ENCODE data around the gene NFIC.

NFIC gene

DNA sequence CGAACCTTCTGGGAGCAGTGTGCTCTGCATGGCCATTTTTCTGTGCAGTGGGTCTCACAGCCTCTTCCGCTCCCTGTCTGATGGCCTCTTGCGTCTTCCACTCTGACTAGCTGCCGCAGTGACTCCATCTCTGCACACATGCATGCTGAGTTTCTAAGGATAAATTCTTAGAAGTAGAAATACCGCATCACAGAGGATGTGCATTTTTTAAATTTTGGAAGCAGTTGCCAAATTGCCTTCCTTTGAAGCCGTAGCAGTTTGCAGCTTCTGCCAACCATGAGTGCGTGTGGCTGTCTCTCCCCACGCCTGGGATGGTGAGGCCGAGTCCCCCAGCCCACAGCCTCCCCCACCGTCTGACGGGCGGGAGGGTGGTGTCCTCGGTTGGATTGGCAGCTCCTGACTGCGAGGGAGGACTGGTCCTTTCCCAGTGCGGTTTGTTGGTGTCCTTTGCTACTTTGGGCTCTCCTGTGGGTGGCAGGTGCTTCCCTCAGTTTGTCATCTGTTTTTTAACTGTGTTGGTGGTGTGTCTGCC is 149.6 kb downstream of the NFIC start:
- TF ChIP-seq, protein P1, sequence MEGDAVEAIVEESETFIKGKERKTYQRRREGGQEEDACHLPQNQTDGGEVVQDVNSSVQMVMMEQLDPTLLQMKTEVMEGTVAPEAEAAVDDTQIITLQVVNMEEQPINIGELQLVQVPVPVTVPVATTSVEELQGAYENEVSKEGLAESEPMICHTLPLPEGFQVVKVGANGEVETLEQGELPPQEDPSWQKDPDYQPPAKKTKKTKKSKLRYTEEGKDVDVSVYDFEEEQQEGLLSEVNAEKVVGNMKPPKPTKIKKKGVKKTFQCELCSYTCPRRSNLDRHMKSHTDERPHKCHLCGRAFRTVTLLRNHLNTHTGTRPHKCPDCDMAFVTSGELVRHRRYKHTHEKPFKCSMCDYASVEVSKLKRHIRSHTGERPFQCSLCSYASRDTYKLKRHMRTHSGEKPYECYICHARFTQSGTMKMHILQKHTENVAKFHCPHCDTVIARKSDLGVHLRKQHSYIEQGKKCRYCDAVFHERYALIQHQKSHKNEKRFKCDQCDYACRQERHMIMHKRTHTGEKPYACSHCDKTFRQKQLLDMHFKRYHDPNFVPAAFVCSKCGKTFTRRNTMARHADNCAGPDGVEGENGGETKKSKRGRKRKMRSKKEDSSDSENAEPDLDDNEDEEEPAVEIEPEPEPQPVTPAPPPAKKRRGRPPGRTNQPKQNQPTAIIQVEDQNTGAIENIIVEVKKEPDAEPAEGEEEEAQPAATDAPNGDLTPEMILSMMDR (IDR thresholded peaks at IDR 0.05; ENCODE audit: low read depth, low read length): no peak
- H3K27ac ChIP-seq: no peak overlapping the region
- H3K27me3 ChIP-seq (ENCODE audit: insufficient read depth, low read depth, severe bottlenecking): no peaks in the 10 kb centered on the region
- H3K4me3 ChIP-seq (ENCODE audit: low read depth, low read length): no peak overlapping the region
- H3K36me3 ChIP-seq: peaks cover 23% of the 10 kb centered on the region
- no peaks in the 10 kb centered on the region for H3K9me3 ChIP-seq (ENCODE audit: severe bottlenecking)
- no peak for DNase-seq

DNA sequence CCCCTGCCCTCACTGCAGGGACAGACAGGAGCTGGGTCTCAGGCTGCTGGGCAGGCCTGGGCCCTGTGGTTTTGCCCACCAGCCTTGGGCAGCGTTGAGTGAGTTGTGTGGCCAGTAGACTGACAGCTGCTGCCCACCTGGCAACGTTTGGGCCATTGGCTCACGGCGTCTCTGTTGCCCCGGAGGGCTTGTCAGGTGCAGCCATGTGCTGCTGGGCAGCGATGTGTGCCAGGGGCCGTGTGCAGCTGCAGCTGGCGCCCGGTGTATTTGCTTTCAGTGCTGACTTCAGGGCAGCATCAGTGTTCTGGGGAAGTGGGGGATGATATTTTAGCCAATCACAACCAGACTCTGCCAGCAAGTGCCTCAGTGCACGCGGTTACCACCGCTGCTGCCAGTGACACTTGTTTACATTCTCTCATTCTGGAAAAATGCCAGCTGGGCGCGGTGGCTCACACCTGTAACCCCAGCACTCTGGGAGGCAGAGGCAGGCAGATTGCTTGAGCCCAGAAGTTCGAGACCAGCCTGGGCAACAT is 150.4 kb downstream of the NFIC start:
- no peak overlapping the region for H3K27ac ChIP-seq
- H3K27me3 ChIP-seq (ENCODE audit: insufficient read depth, low read depth, severe bottlenecking): no peaks in the 10 kb centered on the region
- no peak overlapping the region for H3K4me3 ChIP-seq (ENCODE audit: low read depth, low read length)
- TF ChIP-seq, protein P1 (IDR thresholded peaks at IDR 0.05; ENCODE audit: low read depth, low read length): no peak
- peaks cover 19% of the 10 kb centered on the region for H3K36me3 ChIP-seq
- H3K9me3 ChIP-seq (ENCODE audit: severe bottlenecking): no peaks in the 10 kb centered on the region
- DNase-seq: no peak

DNA sequence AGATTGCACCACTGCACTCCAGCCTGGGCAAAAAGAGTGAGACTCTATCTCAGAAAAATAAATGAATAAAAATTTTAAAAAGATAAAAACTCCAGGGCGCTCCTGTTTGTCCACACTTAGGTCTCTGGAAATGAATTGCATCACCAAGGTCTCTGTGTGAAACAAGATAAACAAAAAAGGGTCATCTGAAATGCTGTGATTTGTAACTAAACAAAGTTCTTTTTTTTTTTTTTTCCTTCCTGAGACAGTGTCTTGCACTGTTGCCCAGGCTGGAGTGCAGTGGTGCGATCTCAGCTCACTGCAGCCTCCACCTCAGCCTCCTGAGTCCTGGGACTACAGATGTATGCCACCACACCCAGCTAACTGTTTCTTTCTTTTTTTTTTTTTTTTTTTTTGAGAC is 151.3 kb downstream of the NFIC start:
- no peak overlapping the region for H3K27ac ChIP-seq
- TF ChIP-seq, protein P1 (IDR thresholded peaks at IDR 0.05; ENCODE audit: low read depth, low read length): no peak
- H3K27me3 ChIP-seq (ENCODE audit: insufficient read depth, low read depth, severe bottlenecking): no peaks in the 10 kb centered on the region
- peaks cover 15% of the 10 kb centered on the region for H3K36me3 ChIP-seq
- no peak for DNase-seq
- H3K9me3 ChIP-seq (ENCODE audit: severe bottlenecking): no peaks in the 10 kb centered on the region
- H3K4me3 ChIP-seq (ENCODE audit: low read depth, low read length): no peak overlapping the region

DNA sequence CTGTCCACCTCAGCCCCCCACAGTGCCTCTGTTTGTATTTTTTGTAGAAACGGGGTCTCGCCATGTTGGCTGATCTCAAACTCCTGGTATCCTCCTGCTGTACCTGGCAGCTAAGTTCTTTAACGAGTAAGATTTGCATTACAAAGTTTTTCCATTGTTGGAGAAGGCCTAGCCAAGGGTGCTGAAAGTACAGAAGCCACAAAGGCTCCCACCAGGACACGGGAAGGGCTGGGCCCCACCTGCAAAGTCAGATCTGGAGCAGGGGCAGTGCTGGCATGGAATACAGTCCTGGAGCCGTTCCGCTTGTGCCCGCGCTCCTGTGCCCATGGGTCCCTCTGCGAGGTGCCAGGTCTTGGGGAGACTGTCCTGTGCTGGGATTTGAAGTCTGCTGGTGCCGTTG is 151.9 kb downstream of the NFIC start:
- H3K36me3 ChIP-seq: peaks cover 18% of the 10 kb centered on the region
- no peak overlapping the region for H3K27ac ChIP-seq

DNA sequence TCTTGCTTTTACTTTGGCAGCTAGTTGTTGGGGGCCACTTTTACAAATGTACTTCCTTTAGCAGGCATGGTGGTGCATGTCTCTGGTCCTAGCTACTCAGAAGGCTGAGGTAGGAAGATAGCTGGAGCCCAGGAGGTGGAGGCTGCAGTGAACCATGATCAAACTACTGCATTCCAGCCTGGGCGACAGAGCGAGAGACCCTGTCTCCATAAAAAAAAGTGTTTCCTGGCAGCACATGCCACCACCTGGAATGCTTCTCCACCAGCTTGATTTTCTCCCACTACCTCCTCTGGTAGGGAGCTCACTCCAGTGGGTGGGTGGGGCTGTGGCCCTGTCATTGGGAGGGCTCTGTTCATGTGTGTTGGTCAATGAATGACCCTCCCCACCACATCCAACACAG is 152.3 kb downstream of the NFIC start:
- Histone ChIP-seq H3K4me3 (ENCODE audit: low read depth, low read length) (no peak overlapping the region), H3K9me3 (ENCODE audit: severe bottlenecking) (no peaks in the 10 kb centered on the region), H3K27me3 (ENCODE audit: insufficient read depth, low read depth, severe bottlenecking) (no peaks in the 10 kb centered on the region), H3K36me3 (peaks cover 22% of the 10 kb centered on the region), H3K27ac (no peak overlapping the region)
- no peak for DNase-seq
- TF ChIP-seq, protein P1 (IDR thresholded peaks at IDR 0.05; ENCODE audit: low read depth, low read length): no peak

More for the DNA sequence above, 151.9 kb downstream of the NFIC start:
- Histone ChIP-seq H3K4me3 (ENCODE audit: low read depth, low read length) (no peak overlapping the region), H3K27me3 (ENCODE audit: insufficient read depth, low read depth, severe bottlenecking) (no peaks in the 10 kb centered on the region), H3K9me3 (ENCODE audit: severe bottlenecking) (no peaks in the 10 kb centered on the region)
- TF ChIP-seq, protein P1 (IDR thresholded peaks at IDR 0.05; ENCODE audit: low read depth, low read length): no peak
- DNase-seq: no peak

Data from WERI-Rb-1 (cell line).